Measurements from ENCODE around the gene SLC35E3.

SLC35E3 gene

DNA sequence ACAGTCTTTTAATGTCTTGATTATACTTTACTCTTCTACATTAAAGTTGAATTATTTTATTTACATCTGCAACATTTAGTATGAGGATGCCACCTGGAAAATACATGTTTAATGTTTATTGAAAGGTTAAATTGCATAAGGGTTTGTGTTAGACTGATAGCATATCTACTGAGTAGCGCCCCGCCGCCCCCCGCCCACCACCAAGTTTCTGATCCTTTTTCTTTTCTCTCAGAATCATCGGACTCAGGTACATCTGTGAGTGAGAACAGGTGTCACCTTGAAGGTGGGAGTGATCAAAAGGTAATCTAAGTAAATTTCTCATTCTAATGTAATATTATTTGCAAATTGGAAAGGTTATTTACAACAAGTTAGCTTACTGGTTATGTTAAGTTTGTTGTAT, 78.2 kb downstream of the SLC35E3 start:
- Histone ChIP-seq H2BK15ac (ENCODE audit: low read depth, poor library complexity, severe bottlenecking) (no peak overlapping the region), H3K4me2 (ENCODE audit: low read length, poor library complexity, severe bottlenecking) (no peak overlapping the region), H3K4me1 (ENCODE audit: control insufficient read depth, insufficient read depth, low read depth, low read length) (peaks cover 8% of the 10 kb centered on the region), H4K8ac (ENCODE audit: low read length) (no peak overlapping the region), H3K9me3 (ENCODE audit: control insufficient read depth, low read length) (no peaks in the 10 kb centered on the region), H3K36me3 (ENCODE audit: control insufficient read depth in 1 of 2, insufficient read depth in 2 of 2, low read depth in 1 of 2, low read length in 2 of 2) (peaks cover 33 to 99% of the 10 kb centered on the region in 2 experiments), H3K79me1 (replicated peaks; ENCODE audit: low read length, poor library complexity, severe bottlenecking) (peaks cover 4% of the 10 kb centered on the region), H3K14ac (ENCODE audit: low read length in 2 of 2) (no peak overlapping the region), H2AFZ (ENCODE audit: low read depth, low read length) (no peak overlapping the region), H3K18ac (ENCODE audit: low read depth in 1 of 2, low read length in 2 of 2) (no peak overlapping the region), H3K23ac (ENCODE audit: low read length in 2 of 2) (no peak overlapping the region), H3K27ac (ENCODE audit: low read length, poor library complexity, severe bottlenecking) (no peak overlapping the region), H2BK12ac (ENCODE audit: low read length in 2 of 2) (no peak overlapping the region), H4K91ac (ENCODE audit: low read length) (no peak overlapping the region), H3K9ac (ENCODE audit: low read length) (peak overlapping the region; percentile 72), H2AK5ac (ENCODE audit: low read length, severe bottlenecking) (no peak overlapping the region), H2BK5ac (ENCODE audit: low read depth, low read length, poor library complexity, severe bottlenecking) (no peak overlapping the region), H3K4ac (ENCODE audit: low read depth in 1 of 2, low read length in 2 of 2) (no peak overlapping the region), H2BK120ac (ENCODE audit: low read depth, low read length) (no peak overlapping the region), H3K27me3 (ENCODE audit: control insufficient read depth in 1 of 2, insufficient read depth in 1 of 2, low read length in 2 of 2) (no peaks in the 10 kb centered on the region), H3K4me3 (ENCODE audit: insufficient read depth in 1 of 2, low read depth in 1 of 2, low read length in 2 of 2) (no peak overlapping the region)
- WGBS = 100% methylated on average over 4 of the region's 5 CpGs
- DNase-seq = no peak

DNA sequence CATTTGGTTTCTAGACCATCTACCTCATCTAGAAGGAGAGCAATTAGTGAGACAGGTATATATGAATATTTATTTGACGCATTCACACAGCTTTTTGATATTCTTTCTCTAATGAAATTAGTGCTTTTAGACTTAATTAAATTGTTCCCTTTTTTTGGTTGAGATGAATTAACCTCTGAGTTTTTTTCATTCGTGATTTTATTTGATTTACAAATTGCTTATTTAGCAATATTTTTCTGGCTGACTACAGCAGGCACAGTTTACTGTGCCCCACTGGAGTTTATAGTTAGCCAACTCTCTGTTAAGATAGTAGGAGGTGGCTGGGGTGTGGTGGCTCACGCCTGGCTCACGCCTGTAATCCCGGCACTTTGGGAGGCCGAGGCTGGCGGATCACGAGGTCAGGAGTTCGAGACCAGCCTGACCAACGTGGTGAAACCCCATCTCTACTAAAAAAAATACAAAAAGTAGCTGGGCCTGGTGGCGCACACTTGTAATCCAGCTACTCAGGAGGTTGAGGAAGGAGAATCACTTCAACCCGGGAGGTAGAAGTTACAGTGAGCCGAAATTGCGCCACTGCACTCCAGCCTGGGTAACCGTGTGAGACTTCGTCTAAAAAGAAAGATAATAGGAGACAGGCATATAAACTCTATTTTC, 78.7 kb downstream of the SLC35E3 start:
- no peak overlapping the region for H2AK5ac ChIP-seq (ENCODE audit: low read length, severe bottlenecking)
- H3K36me3 ChIP-seq (ENCODE audit: control insufficient read depth in 1 of 2, insufficient read depth in 2 of 2, low read depth in 1 of 2, low read length in 2 of 2) = peaks cover 33 to 99% of the 10 kb centered on the region in 2 experiments
- DNase-seq = no peak
- no peak overlapping the region for H4K8ac ChIP-seq (ENCODE audit: low read length)
- peak overlapping the region; percentile 72 for H3K9ac ChIP-seq (ENCODE audit: low read length)
- H3K23ac ChIP-seq (ENCODE audit: low read length in 2 of 2) = no peak overlapping the region
- no peak overlapping the region for H3K18ac ChIP-seq (ENCODE audit: low read depth in 1 of 2, low read length in 2 of 2)
- no peak overlapping the region for H3K14ac ChIP-seq (ENCODE audit: low read length in 2 of 2)
- no peak overlapping the region for H3K4me2 ChIP-seq (ENCODE audit: low read length, poor library complexity, severe bottlenecking)
- H2BK15ac ChIP-seq (ENCODE audit: low read depth, poor library complexity, severe bottlenecking) = no peak overlapping the region
- H3K79me1 ChIP-seq (replicated peaks; ENCODE audit: low read length, poor library complexity, severe bottlenecking) = peaks cover 4% of the 10 kb centered on the region
- WGBS = 95% methylated on average over 8 of the region's 16 CpGs
- H2BK12ac ChIP-seq (ENCODE audit: low read length in 2 of 2) = no peak overlapping the region
- H3K4ac ChIP-seq (ENCODE audit: low read depth in 1 of 2, low read length in 2 of 2) = no peak overlapping the region
- H3K27ac ChIP-seq (ENCODE audit: low read length, poor library complexity, severe bottlenecking) = peak overlapping the region; percentile 33
- no peak overlapping the region for H2BK5ac ChIP-seq (ENCODE audit: low read depth, low read length, poor library complexity, severe bottlenecking)
- no peaks in the 10 kb centered on the region for H3K9me3 ChIP-seq (ENCODE audit: control insufficient read depth, low read length)
- no peak overlapping the region for H2AFZ ChIP-seq (ENCODE audit: low read depth, low read length)
- H3K27me3 ChIP-seq (ENCODE audit: control insufficient read depth in 1 of 2, insufficient read depth in 1 of 2, low read length in 2 of 2) = no peaks in the 10 kb centered on the region
- H3K4me3 ChIP-seq (ENCODE audit: insufficient read depth in 1 of 2, low read depth in 1 of 2, low read length in 2 of 2) = no peak overlapping the region
- no peak overlapping the region for H4K91ac ChIP-seq (ENCODE audit: low read length)
- H3K4me1 ChIP-seq (ENCODE audit: control insufficient read depth, insufficient read depth, low read depth, low read length) = peaks cover 8% of the 10 kb centered on the region
- H2BK120ac ChIP-seq (ENCODE audit: low read depth, low read length) = no peak overlapping the region

DNA sequence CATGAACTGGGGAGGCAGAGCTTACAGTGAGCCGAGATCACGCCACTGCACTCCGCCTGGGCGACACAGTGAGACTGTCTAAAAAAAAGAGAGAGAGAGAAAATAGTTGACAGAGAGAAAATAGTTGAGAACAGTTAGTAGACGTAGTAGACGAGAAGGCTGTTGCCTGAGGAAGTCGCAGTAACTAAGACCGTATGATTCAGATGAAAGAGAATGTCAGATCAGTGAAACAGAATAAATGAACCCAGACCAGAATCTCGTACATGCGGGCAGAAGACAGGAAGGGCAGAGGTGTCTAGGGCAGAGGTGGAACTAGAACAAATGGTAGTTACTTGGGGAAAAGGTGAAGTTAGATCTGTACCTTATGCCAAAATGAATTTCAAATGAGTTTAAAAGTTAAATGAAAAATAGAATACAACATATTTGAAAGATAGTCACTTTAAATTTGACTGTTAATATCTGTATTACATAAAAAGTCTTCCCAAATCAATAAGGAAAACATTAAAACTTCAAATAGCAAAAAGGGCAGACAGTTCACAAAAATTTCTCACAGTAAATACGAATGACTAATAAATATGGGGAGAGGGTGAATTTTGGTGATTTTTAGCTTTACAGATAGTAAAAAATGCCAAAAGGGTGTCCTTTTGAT, 79.7 kb downstream of the SLC35E3 start:
- H2BK15ac ChIP-seq (ENCODE audit: low read depth, poor library complexity, severe bottlenecking) = no peak overlapping the region
- H3K14ac ChIP-seq (ENCODE audit: low read length in 2 of 2) = no peak overlapping the region
- no peak for DNase-seq
- no peak overlapping the region for H3K18ac ChIP-seq (ENCODE audit: low read depth in 1 of 2, low read length in 2 of 2)
- H2BK5ac ChIP-seq (ENCODE audit: low read depth, low read length, poor library complexity, severe bottlenecking) = no peak overlapping the region
- H2BK120ac ChIP-seq (ENCODE audit: low read depth, low read length) = no peak overlapping the region
- no peak overlapping the region for H4K91ac ChIP-seq (ENCODE audit: low read length)
- no peak overlapping the region for H3K4me3 ChIP-seq (ENCODE audit: insufficient read depth in 1 of 2, low read depth in 1 of 2, low read length in 2 of 2)
- no peak overlapping the region for H3K4me2 ChIP-seq (ENCODE audit: low read length, poor library complexity, severe bottlenecking)
- peaks cover 35 to 99% of the 10 kb centered on the region in 2 experiments for H3K36me3 ChIP-seq (ENCODE audit: control insufficient read depth in 1 of 2, insufficient read depth in 2 of 2, low read depth in 1 of 2, low read length in 2 of 2)
- no peak overlapping the region for H2BK12ac ChIP-seq (ENCODE audit: low read length in 2 of 2)
- no peak overlapping the region for H2AK5ac ChIP-seq (ENCODE audit: low read length, severe bottlenecking)
- no peaks in the 10 kb centered on the region for H3K9me3 ChIP-seq (ENCODE audit: control insufficient read depth, low read length)
- peaks cover 4% of the 10 kb centered on the region for H3K79me1 ChIP-seq (replicated peaks; ENCODE audit: low read length, poor library complexity, severe bottlenecking)
- no peak overlapping the region for H4K8ac ChIP-seq (ENCODE audit: low read length)
- no peak overlapping the region for H3K4ac ChIP-seq (ENCODE audit: low read depth in 1 of 2, low read length in 2 of 2)
- no peak overlapping the region for H3K23ac ChIP-seq (ENCODE audit: low read length in 2 of 2)
- H3K9ac ChIP-seq (ENCODE audit: low read length) = peak overlapping the region; percentile 72
- no peaks in the 10 kb centered on the region for H3K27me3 ChIP-seq (ENCODE audit: control insufficient read depth in 1 of 2, insufficient read depth in 1 of 2, low read length in 2 of 2)
- peak overlapping the region; percentile 51 for H3K27ac ChIP-seq (ENCODE audit: low read length, poor library complexity, severe bottlenecking)
- H3K4me1 ChIP-seq (ENCODE audit: control insufficient read depth, insufficient read depth, low read depth, low read length) = peaks cover 8% of the 10 kb centered on the region
- H2AFZ ChIP-seq (ENCODE audit: low read depth, low read length) = no peak overlapping the region
- WGBS = 88% methylated on average over 10 of the region's 11 CpGs

DNA sequence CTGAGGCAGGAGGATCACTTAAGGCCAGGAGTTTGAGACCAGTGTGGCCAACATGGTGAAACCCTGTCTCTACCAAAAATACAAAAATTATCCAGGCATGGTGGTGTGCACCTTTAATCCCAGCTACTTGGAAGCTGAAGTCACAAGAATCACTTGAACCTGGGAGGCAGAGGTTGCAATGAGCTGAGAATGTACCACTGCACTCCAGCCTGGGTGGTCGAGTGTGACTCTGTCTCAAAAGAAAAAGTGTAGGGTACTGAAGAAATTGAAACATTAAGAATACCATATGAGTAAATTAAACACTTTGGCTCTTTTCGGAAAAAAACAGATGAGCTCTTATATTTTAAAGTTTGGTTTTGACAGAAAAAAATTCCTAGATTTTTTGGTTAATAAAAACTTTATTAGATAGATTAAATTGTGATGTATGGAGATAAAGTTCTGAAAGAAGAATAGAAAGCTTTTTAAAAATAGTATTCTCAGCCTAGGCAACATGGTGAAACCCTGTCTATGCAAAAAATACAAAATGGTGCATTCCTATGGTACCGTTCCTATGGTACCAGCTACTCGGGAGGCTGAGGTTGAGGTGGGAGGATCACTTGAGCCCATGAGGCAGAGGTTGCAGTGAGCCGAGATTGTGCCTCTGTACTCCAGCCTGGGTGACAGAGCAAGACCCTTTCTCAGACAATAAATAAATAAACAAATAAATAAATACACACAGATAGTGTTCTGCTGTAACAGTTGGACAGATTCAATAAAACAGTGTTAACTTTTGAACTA, 82.1 kb downstream of the SLC35E3 start:
- Histone ChIP-seq H3K4me3 (ENCODE audit: insufficient read depth in 1 of 2, low read depth in 1 of 2, low read length in 2 of 2) (no peak overlapping the region), H4K8ac (ENCODE audit: low read length) (no peak overlapping the region), H3K4ac (ENCODE audit: low read depth in 1 of 2, low read length in 2 of 2) (no peak overlapping the region), H3K23ac (ENCODE audit: low read length in 2 of 2) (no peak overlapping the region), H3K79me1 (replicated peaks; ENCODE audit: low read length, poor library complexity, severe bottlenecking) (peaks cover 7% of the 10 kb centered on the region), H4K91ac (ENCODE audit: low read length) (no peak overlapping the region), H3K9ac (ENCODE audit: low read length) (peak overlapping the region; percentile 83), H2AK5ac (ENCODE audit: low read length, severe bottlenecking) (no peak overlapping the region), H3K14ac (ENCODE audit: low read length in 2 of 2) (no peak overlapping the region), H2BK120ac (ENCODE audit: low read depth, low read length) (no peak overlapping the region), H2AFZ (ENCODE audit: low read depth, low read length) (no peak overlapping the region), H3K27ac (ENCODE audit: low read length, poor library complexity, severe bottlenecking) (no peak overlapping the region), H3K36me3 (ENCODE audit: control insufficient read depth in 1 of 2, insufficient read depth in 2 of 2, low read depth in 1 of 2, low read length in 2 of 2) (peaks cover 39 to 95% of the 10 kb centered on the region in 2 experiments), H3K27me3 (ENCODE audit: control insufficient read depth in 1 of 2, insufficient read depth in 1 of 2, low read length in 2 of 2) (no peaks in the 10 kb centered on the region), H2BK12ac (ENCODE audit: low read length in 2 of 2) (no peak overlapping the region), H3K18ac (ENCODE audit: low read depth in 1 of 2, low read length in 2 of 2) (no peak overlapping the region), H3K9me3 (ENCODE audit: control insufficient read depth, low read length) (no peaks in the 10 kb centered on the region), H2BK5ac (ENCODE audit: low read depth, low read length, poor library complexity, severe bottlenecking) (no peak overlapping the region), H3K4me1 (ENCODE audit: control insufficient read depth, insufficient read depth, low read depth, low read length) (peaks cover 4% of the 10 kb centered on the region), H3K4me2 (ENCODE audit: low read length, poor library complexity, severe bottlenecking) (no peak overlapping the region), H2BK15ac (ENCODE audit: low read depth, poor library complexity, severe bottlenecking) (no peak overlapping the region)
- 97% methylated on average over 3 of the region's 5 CpGs for WGBS
- no peak for DNase-seq

Measured in mesenchymal stem cell (in vitro differentiated cells and primary cell).